Endothelial cell of umbilical vein (primary cell): ENCODE results near the gene UBAP2L. TPM values are rescaled to one million over a fixed set of nuclear protein-coding genes. Genes with fewer than 3 reads are reported as not detected.

Experiments used
- BruUV-seq: library from RNA; stranded (reverse); fragments of 400-500 nt; replicated peaks from 2 replicates; lab custom pipeline; 2021; lab: Mats Ljungman, UMichigan
- CTCF ChIA-PET: fragments of 300-600, 350-600 bp; sonication (Branson Sonifier 250); formaldehyde crosslinking; loops from one replicate; lab custom pipeline; 2021; ENCODE audit warnings: antibody characterized with exemption, inconsistent platforms; lab: Charles Lee
- POLR2A ChIA-PET: fragments of 300-600, 350-600 bp; sonication (Branson Sonifier 250); formaldehyde crosslinking; loops from one replicate; lab custom pipeline; 2021; ENCODE audit warnings: antibody characterized with exemption, inconsistent platforms; lab: Charles Lee
- DNase-seq: peaks from one replicate; pipeline ENCODE4 v3.0.0-alpha.2; 2011; ENCODE audit warnings: low read depth, low spot score
- FAIRE-seq: peaks from 2 replicates; lab custom pipeline; 2011; peaks lifted over from hg19 to GRCh38; lab: Jason Lieb, UNC
- H2AFZ ChIP-seq: 2 replicates; pipeline ENCODE4 v1.6.0; 2012; ENCODE audit warnings: low read depth, low read length, control low read depth, inconsistent platforms
- H3K27ac ChIP-seq: 2 replicates; pipeline ENCODE4 v1.5.1; 2011; ENCODE audit warnings: low read depth, mild to moderate bottlenecking, control low read depth, low read length, moderate library complexity; ENCODE audit not compliant: insufficient read depth
- H3K27me3 ChIP-seq, 2 experiments: 2 replicates each; pipeline versions ENCODE4 v1.6.0 to v1.6.1; 2011; ENCODE audit warnings: low read length in 2 of 2, mixed read lengths in 1 of 2; ENCODE audit not compliant: control insufficient read depth in 2 of 2, insufficient read depth in 2 of 2
- H3K36me3 ChIP-seq, 2 experiments: 2 replicates in 1 of 2; 3 replicates in 1 of 2; pipeline ENCODE4 v1.5.1; 2011; ENCODE audit warnings: low read length in 2 of 2, mild to moderate bottlenecking in 1 of 2, moderate library complexity in 1 of 2; ENCODE audit not compliant: control insufficient read depth in 2 of 2, insufficient read depth in 2 of 2; ENCODE audit errors: extremely low read depth in 1 of 2
- H3K4me1 ChIP-seq: 3 replicates; pipeline ENCODE4 v1.5.1; 2011; ENCODE audit warnings: mild to moderate bottlenecking, low read length; ENCODE audit not compliant: control insufficient read depth, insufficient read depth; ENCODE audit errors: extremely low read depth
- H3K4me2 ChIP-seq: 2 replicates; pipeline ENCODE4 v1.6.1; 2011; ENCODE audit warnings: low read length, control low read depth, mixed read lengths; ENCODE audit not compliant: insufficient read depth
- H3K4me3 ChIP-seq, 3 experiments: fragments of 200-600 bp in 1 of 3; sonication (generic), shearing (Covaris generic) in 1 of 3; replicated peaks in 1 of 3; 2 replicates each; pipeline ENCODE4 v1.5.1; 2011 to 2016; ENCODE audit warnings: control low read depth in 3 of 3, low read length in 3 of 3, mild to moderate bottlenecking in 2 of 3, inconsistent platforms in 1 of 3, low read depth in 1 of 3, moderate library complexity in 1 of 3; ENCODE audit not compliant: insufficient read depth in 1 of 3
- H3K79me2 ChIP-seq: 2 replicates; pipeline ENCODE4 v1.6.0; 2012; ENCODE audit warnings: low read length, inconsistent platforms; ENCODE audit not compliant: control insufficient read depth, insufficient read depth
- H3K9ac ChIP-seq: replicated peaks from 2 replicates; pipeline ENCODE3; 2011; ENCODE audit warnings: low read length, control low read depth; ENCODE audit not compliant: insufficient read depth; ENCODE audit errors: extremely low read depth
- H3K9me1 ChIP-seq: replicated peaks from 3 replicates; pipeline ENCODE4 v1.6.0; 2011; ENCODE audit warnings: mild to moderate bottlenecking, low read length; ENCODE audit not compliant: control insufficient read depth, insufficient read depth; ENCODE audit errors: extremely low read depth
- H3K9me3 ChIP-seq: replicated peaks from 2 replicates; pipeline ENCODE4 v1.5.1; 2012; ENCODE audit warnings: low read length, inconsistent platforms; ENCODE audit not compliant: control insufficient read depth, insufficient read depth
- H4K20me1 ChIP-seq: replicated peaks from 2 replicates; pipeline ENCODE3; 2011; ENCODE audit warnings: mild to moderate bottlenecking, low read length; ENCODE audit not compliant: control insufficient read depth, insufficient read depth; ENCODE audit errors: extremely low read depth
- CTCF ChIP-seq, 2 donors: IDR thresholded peaks; 1 replicate in 1 of 2; 2 replicates in 1 of 2; pipeline ENCODE4 v1.5.1; 2011; ENCODE audit warnings: low read length in 2 of 2, mild to moderate bottlenecking in 2 of 2, moderate library complexity in 2 of 2, control low read depth in 1 of 2, inconsistent platforms in 1 of 2, low read depth in 1 of 2; ENCODE audit not compliant: insufficient read depth in 1 of 2; ENCODE audit errors: extremely low read depth in 1 of 2
- EZH2 ChIP-seq: IDR thresholded peaks from 2 replicates; pipeline ENCODE4 v1.6.1; 2012; ENCODE audit warnings: borderline replicate concordance, low read depth, mild to moderate bottlenecking, moderate library complexity, low read length, inconsistent platforms; ENCODE audit not compliant: severe bottlenecking
- FOS ChIP-seq: IDR thresholded peaks from 2 replicates; pipeline ENCODE4 v1.6.1; 2011; ENCODE audit warnings: mild to moderate bottlenecking, low read length, moderate library complexity, borderline replicate concordance; ENCODE audit not compliant: insufficient read depth
- GATA2 ChIP-seq: IDR thresholded peaks from 2 replicates; pipeline ENCODE4 v1.7.0; 2011; ENCODE audit warnings: low read depth, mild to moderate bottlenecking, moderate library complexity, mixed read lengths, low read length; ENCODE audit not compliant: insufficient read length, insufficient read depth
- JUN ChIP-seq: IDR thresholded peaks from 2 replicates; pipeline ENCODE4 v1.6.1; 2011; ENCODE audit warnings: borderline replicate concordance, low read depth; ENCODE audit not compliant: insufficient read length, insufficient read depth
- MAX ChIP-seq: IDR thresholded peaks from 2 replicates; pipeline ENCODE4 v1.6.1; 2011; ENCODE audit not compliant: insufficient read depth, insufficient read length
- MYC ChIP-seq: IDR thresholded peaks from one replicate; pipeline ENCODE4 v1.6.1; 2011; ENCODE audit warnings: mild to moderate bottlenecking, low read depth, low read length
- POLR2A ChIP-seq: IDR thresholded peaks from 2 replicates; pipeline ENCODE4 v1.6.1; 2012; ENCODE audit warnings: low read depth, mild to moderate bottlenecking, control low read depth, low read length
- POLR2AphosphoS5 ChIP-seq: IDR thresholded peaks from 2 replicates; pipeline ENCODE4 v1.6.1; 2012; ENCODE audit warnings: low read depth, mild to moderate bottlenecking, control low read depth, low read length, moderate library complexity; ENCODE audit not compliant: insufficient read depth
- dilution Hi-C: fragments of 300-500 bp; cut with MboI; formaldehyde crosslinking; loops from one replicate; pipeline ENCODE4 v1.15.0; 2019; ENCODE audit warnings: low sequenced_read_pairs; ENCODE audit not compliant: extremely low pct_ligation_motif_present
- intact Hi-C: fragments of 100-400 bp; cut with micrococcal nuclease; formaldehyde crosslinking; loops from one replicate; pipeline ENCODE4 v1.10.0; 2022
- polyA plus RNA-seq, 4 experiments: library from polyadenylated mRNA; depleted of rRNA in 3 of 4; stranded (reverse) in 3 of 4; unstranded in 1 of 4; fragments of >200 nt; gene quantifications; 2 replicates each; pipeline versions ENCODE4 v1.2.1 to v1.2.3, GENCODE V29; 2011 to 2012; ENCODE audit warnings: missing spikeins in 1 of 4
- total RNA-seq: library from RNA; stranded (reverse); gene quantifications from 2 replicates; pipeline ENCODE4 v1.2.3, GENCODE V29; 2021

UBAP2L gene
- total and polyA plus RNA-seq, 2 donors (not counting 3 experiments of a cell fraction or from before 2014, with no cell fraction given): 229 to 280 TPM

GRCh38 chr1:154265586-154265985 lies 44.8 kb downstream of the UBAP2L start:
- H3K27ac ChIP-seq: no peak overlapping the region
- no peak overlapping the region for H2AFZ ChIP-seq
- TF ChIP-seq CTCF (IDR thresholded peaks at IDR 0.05; ENCODE audit: extremely low read depth in 1 of 2, insufficient read depth in 1 of 2, low read depth in 1 of 2, low read length in 2 of 2) (no peak), MAX (no peak), JUN (no peak), POLR2AphosphoS5 (no peak), FOS (no peak), EZH2 (no peak), MYC (no peak), POLR2A (no peak), GATA2 (no peak)
- no peaks in the 10 kb centered on the region for H3K27me3 ChIP-seq
- dilution Hi-C loops: no loop called here
- H3K36me3 ChIP-seq: peaks cover 25 to 52% of the 10 kb centered on the region in 2 experiments
- no TSS peak for BruUV-seq
- H3K4me3 ChIP-seq: no peak overlapping the region
- H3K9me3 ChIP-seq: no peaks in the 10 kb centered on the region
- H3K4me1 ChIP-seq: peaks cover 5% of the 10 kb centered on the region
- H3K9me1 ChIP-seq: no peaks in the 10 kb centered on the region
- H3K4me2 ChIP-seq: no peak overlapping the region
- intact Hi-C loops: no loop called here
- peaks cover 1% of the 10 kb centered on the region for H3K79me2 ChIP-seq
- ChIA-PET CTCF (interaction anchor here (1.1 to 1.5 kb wide), 3 partner anchors 17 to 69 kb away, joined by 3 to 9 read pairs (median 3); no protein-coding TSS in a partner anchor), POLR2A (no interaction called here)
- no peak overlapping the region for H3K9ac ChIP-seq
- no peak for FAIRE-seq
- DNase-seq: no peak
- no peaks in the 10 kb centered on the region for H4K20me1 ChIP-seq
